ENCODE results near the gene ALDH2.

DNA sequence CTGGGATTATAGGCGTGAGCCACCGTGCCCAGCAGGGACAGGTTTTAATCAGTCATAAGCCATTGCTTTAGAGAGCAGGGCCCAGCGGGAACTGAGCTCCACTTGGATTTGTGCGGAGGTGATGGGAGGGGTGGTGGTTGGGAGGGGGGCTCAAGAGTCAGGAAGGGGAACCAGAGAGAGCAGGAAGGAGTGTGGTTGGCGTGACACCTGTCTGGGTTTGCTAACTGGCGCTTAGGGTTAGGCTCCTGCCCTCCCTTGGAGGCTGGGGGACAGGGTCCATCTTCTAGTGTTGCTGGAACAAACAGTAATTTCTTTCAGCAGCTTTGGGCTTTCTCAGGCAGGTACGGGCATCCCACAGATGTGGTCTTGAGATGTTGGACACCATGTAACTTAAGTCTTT, 7.5 kb upstream of the ALDH2 start:
- TF ChIP-seq, protein P1, sequence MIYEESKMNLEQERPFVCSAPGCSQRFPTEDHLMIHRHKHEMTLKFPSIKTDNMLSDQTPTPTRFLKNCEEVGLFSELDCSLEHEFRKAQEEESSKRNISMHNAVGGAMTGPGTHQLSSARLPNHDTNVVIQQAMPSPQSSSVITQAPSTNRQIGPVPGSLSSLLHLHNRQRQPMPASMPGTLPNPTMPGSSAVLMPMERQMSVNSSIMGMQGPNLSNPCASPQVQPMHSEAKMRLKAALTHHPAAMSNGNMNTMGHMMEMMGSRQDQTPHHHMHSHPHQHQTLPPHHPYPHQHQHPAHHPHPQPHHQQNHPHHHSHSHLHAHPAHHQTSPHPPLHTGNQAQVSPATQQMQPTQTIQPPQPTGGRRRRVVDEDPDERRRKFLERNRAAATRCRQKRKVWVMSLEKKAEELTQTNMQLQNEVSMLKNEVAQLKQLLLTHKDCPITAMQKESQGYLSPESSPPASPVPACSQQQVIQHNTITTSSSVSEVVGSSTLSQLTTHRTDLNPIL (CRISPR knock-in tag; IDR thresholded peaks at IDR 0.05; ENCODE audit: low read depth) = no peak
- TF ChIP-seq, protein P2, sequence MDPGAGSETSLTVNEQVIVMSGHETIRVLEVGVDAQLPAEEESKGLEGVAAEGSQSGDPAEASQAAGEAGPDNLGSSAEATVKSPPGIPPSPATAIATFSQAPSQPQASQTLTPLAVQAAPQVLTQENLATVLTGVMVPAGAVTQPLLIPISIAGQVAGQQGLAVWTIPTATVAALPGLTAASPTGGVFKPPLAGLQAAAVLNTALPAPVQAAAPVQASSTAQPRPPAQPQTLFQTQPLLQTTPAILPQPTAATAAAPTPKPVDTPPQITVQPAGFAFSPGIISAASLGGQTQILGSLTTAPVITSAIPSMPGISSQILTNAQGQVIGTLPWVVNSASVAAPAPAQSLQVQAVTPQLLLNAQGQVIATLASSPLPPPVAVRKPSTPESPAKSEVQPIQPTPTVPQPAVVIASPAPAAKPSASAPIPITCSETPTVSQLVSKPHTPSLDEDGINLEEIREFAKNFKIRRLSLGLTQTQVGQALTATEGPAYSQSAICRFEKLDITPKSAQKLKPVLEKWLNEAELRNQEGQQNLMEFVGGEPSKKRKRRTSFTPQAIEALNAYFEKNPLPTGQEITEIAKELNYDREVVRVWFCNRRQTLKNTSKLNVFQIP (CRISPR knock-in tag; IDR thresholded peaks at IDR 0.05; ENCODE audit: borderline replicate concordance, low read depth) = no peak
- TF ChIP-seq, protein P3, sequence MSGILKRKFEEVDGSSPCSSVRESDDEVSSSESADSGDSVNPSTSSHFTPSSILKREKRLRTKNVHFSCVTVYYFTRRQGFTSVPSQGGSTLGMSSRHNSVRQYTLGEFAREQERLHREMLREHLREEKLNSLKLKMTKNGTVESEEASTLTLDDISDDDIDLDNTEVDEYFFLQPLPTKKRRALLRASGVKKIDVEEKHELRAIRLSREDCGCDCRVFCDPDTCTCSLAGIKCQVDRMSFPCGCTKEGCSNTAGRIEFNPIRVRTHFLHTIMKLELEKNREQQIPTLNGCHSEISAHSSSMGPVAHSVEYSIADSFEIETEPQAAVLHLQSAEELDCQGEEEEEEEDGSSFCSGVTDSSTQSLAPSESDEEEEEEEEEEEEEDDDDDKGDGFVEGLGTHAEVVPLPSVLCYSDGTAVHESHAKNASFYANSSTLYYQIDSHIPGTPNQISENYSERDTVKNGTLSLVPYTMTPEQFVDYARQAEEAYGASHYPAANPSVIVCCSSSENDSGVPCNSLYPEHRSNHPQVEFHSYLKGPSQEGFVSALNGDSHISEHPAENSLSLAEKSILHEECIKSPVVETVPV (CRISPR knock-in tag; IDR thresholded peaks at IDR 0.05) = no peak
- TF ChIP-seq, protein P4, sequence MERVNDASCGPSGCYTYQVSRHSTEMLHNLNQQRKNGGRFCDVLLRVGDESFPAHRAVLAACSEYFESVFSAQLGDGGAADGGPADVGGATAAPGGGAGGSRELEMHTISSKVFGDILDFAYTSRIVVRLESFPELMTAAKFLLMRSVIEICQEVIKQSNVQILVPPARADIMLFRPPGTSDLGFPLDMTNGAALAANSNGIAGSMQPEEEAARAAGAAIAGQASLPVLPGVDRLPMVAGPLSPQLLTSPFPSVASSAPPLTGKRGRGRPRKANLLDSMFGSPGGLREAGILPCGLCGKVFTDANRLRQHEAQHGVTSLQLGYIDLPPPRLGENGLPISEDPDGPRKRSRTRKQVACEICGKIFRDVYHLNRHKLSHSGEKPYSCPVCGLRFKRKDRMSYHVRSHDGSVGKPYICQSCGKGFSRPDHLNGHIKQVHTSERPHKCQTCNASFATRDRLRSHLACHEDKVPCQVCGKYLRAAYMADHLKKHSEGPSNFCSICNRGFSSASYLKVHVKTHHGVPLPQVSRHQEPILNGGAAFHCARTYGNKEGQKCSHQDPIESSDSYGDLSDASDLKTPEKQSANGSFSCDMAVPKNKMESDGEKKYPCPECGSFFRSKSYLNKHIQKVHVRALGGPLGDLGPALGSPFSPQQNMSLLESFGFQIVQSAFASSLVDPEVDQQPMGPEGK (CRISPR knock-in tag; IDR thresholded peaks at IDR 0.05; ENCODE audit: borderline replicate concordance) = no peak
- TF ChIP-seq ISL1 (CRISPR knock-in tag; IDR thresholded peaks at IDR 0.05) (no peak), ZNF565 (CRISPR knock-in tag; conservative IDR thresholded peaks at IDR 0.05; ENCODE audit: low read depth) (no peak), CSDC2 (CRISPR knock-in tag; IDR thresholded peaks at IDR 0.05) (no peak)
